Measurements from ENCODE around the gene GPR15LG. TPM values are rescaled to one million over a fixed set of nuclear protein-coding genes. Genes with fewer than 3 reads are reported as not detected.

Gene GPR15LG
- total and polyA plus RNA-seq, 2 experiments from 2014 or later: not detected

DNA sequence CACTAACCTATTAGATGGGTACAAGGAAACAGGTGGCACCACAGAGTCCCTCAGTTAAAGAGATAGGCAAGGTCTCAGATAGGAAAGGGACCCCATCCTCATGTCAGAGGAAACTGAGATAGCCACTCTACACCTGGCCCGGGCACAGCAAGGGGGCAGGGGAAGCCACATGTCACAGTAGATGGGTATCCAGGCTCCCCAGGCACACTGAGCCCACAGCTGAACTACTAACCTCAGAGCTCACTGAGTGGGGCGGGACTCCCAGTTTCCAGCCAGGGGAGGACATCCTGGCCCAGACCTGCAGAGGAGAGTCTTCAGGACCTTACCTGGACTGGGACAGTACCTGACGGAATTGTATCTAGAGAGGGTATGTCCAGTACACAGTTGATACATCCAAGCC lies 17.0 kb downstream of the GPR15LG start (continued):
- no peak for TF ChIP-seq CTCF (conservative IDR thresholded peaks at IDR 0.05; ENCODE audit: low read depth in 2 of 2)

DNA sequence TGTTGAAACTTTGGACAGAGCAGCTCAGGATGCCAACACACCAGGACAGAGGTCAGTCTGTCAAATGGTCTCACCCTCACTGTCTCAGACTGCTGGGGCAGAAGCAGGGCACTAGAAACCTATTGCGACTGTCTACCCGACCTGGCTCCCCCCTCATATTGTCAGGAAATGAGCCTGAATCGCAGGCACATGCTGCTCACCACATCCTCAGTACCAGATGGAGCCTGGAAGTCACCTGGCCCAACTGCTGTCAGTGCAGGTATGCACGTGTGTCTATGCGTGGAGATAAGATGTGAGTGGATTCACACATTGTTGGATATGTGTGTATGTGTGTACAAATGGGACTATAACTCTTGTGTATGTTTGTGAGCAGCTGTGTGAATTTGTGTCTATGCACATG lies 17.5 kb downstream of the GPR15LG start:
- H3F3A ChIP-seq (replicated peaks; ENCODE audit: low read depth): no peaks in the 10 kb centered on the region
- no peaks in the 10 kb centered on the region for H3K9me3 Mint-ChIP-seq
- H3K27me3 Mint-ChIP-seq (ENCODE audit: insufficient read depth, low read depth, poor library complexity): peaks cover 29% of the 10 kb centered on the region
- no peak for TF ChIP-seq CTCF (conservative IDR thresholded peaks at IDR 0.05; ENCODE audit: low read depth in 2 of 2)
- TF ChIP-seq POLR2AphosphoS5 (IDR thresholded peaks at IDR 0.05; ENCODE audit: low read depth): no peak
- no peak for TF ChIP-seq ZNF331 (CRISPR knock-in tag; IDR thresholded peaks at IDR 0.05; ENCODE audit: low read depth)
- TF ChIP-seq REST (IDR thresholded peaks at IDR 0.05; ENCODE audit: unreplicated experiment): no peak
- TF ChIP-seq, protein P1, sequence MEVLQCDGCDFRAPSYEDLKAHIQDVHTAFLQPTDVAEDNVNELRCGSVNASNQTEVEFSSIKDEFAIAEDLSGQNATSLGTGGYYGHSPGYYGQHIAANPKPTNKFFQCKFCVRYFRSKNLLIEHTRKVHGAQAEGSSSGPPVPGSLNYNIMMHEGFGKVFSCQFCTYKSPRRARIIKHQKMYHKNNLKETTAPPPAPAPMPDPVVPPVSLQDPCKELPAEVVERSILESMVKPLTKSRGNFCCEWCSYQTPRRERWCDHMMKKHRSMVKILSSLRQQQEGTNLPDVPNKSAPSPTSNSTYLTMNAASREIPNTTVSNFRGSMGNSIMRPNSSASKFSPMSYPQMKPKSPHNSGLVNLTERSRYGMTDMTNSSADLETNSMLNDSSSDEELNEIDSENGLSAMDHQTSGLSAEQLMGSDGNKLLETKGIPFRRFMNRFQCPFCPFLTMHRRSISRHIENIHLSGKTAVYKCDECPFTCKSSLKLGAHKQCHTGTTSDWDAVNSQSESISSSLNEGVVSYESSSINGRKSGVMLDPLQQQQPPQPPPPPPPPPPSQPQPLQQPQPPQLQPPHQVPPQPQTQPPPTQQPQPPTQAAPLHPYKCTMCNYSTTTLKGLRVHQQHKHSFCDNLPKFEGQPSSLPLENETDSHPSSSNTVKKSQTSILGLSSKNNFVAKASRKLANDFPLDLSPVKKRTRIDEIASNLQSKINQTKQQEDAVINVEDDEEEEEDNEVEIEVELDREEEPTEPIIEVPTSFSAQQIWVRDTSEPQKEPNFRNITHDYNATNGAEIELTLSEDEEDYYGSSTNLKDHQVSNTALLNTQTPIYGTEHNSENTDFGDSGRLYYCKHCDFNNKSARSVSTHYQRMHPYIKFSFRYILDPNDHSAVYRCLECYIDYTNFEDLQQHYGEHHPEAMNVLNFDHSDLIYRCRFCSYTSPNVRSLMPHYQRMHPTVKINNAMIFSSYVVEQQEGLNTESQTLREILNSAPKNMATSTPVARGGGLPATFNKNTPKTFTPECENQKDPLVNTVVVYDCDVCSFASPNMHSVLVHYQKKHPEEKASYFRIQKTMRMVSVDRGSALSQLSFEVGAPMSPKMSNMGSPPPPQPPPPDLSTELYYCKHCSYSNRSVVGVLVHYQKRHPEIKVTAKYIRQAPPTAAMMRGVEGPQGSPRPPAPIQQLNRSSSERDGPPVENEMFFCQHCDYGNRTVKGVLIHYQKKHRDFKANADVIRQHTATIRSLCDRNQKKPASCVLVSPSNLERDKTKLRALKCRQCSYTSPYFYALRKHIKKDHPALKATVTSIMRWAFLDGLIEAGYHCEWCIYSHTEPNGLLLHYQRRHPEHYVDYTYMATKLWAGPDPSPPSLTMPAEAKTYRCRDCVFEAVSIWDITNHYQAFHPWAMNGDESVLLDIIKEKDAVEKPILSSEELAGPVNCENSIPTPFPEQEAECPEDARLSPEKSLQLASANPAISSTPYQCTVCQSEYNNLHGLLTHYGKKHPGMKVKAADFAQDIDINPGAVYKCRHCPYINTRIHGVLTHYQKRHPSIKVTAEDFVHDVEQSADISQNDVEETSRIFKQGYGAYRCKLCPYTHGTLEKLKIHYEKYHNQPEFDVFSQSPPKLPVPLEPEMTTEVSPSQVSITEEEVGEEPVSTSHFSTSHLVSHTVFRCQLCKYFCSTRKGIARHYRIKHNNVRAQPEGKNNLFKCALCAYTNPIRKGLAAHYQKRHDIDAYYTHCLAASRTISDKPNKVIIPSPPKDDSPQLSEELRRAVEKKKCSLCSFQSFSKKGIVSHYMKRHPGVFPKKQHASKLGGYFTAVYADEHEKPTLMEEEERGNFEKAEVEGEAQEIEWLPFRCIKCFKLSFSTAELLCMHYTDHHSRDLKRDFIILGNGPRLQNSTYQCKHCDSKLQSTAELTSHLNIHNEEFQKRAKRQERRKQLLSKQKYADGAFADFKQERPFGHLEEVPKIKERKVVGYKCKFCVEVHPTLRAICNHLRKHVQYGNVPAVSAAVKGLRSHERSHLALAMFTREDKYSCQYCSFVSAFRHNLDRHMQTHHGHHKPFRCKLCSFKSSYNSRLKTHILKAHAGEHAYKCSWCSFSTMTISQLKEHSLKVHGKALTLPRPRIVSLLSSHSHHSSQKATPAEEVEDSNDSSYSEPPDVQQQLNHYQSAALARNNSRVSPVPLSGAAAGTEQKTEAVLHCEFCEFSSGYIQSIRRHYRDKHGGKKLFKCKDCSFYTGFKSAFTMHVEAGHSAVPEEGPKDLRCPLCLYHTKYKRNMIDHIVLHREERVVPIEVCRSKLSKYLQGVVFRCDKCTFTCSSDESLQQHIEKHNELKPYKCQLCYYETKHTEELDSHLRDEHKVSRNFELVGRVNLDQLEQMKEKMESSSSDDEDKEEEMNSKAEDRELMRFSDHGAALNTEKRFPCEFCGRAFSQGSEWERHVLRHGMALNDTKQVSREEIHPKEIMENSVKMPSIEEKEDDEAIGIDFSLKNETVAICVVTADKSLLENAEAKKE (CRISPR knock-in tag; IDR thresholded peaks at IDR 0.05): no peak
- TF ChIP-seq STAT1 (IDR thresholded peaks at IDR 0.05; ENCODE audit: unreplicated experiment): no peak
- no peak for TF ChIP-seq NANOG (IDR thresholded peaks at IDR 0.05; ENCODE audit: borderline replicate concordance)
- TF ChIP-seq CREB1 (CRISPR knock-in tag; IDR thresholded peaks at IDR 0.05; ENCODE audit: low read depth): no peak
- TF ChIP-seq, protein P2, sequence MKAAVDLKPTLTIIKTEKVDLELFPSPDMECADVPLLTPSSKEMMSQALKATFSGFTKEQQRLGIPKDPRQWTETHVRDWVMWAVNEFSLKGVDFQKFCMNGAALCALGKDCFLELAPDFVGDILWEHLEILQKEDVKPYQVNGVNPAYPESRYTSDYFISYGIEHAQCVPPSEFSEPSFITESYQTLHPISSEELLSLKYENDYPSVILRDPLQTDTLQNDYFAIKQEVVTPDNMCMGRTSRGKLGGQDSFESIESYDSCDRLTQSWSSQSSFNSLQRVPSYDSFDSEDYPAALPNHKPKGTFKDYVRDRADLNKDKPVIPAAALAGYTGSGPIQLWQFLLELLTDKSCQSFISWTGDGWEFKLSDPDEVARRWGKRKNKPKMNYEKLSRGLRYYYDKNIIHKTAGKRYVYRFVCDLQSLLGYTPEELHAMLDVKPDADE (IDR thresholded peaks at IDR 0.05): no peak
- no peak for TF ChIP-seq ZNF114 (CRISPR knock-in tag; IDR thresholded peaks at IDR 0.05)
- no peak for TF ChIP-seq EZH2phosphoT487 (IDR thresholded peaks at IDR 0.05; ENCODE audit: unreplicated experiment)

More for the DNA sequence above, 17.5 kb downstream of the GPR15LG start:
- Histone ChIP-seq H3K27me3 (ENCODE audit: insufficient read depth) (peaks cover 37% of the 10 kb centered on the region), H3K36me3 (ENCODE audit: insufficient read depth) (no peaks in the 10 kb centered on the region), H3K4me2 (no peak overlapping the region), H4K20me1 (replicated peaks; ENCODE audit: insufficient read depth) (no peaks in the 10 kb centered on the region), H2AFZ (no peak overlapping the region), H3K79me2 (replicated peaks; ENCODE audit: insufficient read depth) (no peaks in the 10 kb centered on the region), H3K9me2 (ENCODE audit: insufficient read depth) (no peaks in the 10 kb centered on the region), H3K4me1 (ENCODE audit: insufficient read depth) (peaks cover 3% of the 10 kb centered on the region; the same call in 1 of the 2 replicates), H3K27ac (ENCODE audit: low read depth) (no peak overlapping the region), H3K4me3 (no peak overlapping the region)
- Mint-ChIP-seq H3K4me3 (no peak overlapping the region), H3K27ac (no peak overlapping the region), H3K4me1 (peaks cover 5% of the 10 kb centered on the region), H3K36me3 (ENCODE audit: low read depth) (no peaks in the 10 kb centered on the region)
- no peak for DNase-seq (ENCODE audit: low spot score)
- no peak for ATAC-seq
